A549 (cell line): Measurements from ENCODE around the gene MBP. TPM values are rescaled to one million over a fixed set of nuclear protein-coding genes. Genes with fewer than 3 reads are reported as not detected.

Source experiments
- ATAC-seq, 2 experiments: fragments of 200-7000 bp in 1 of 2; fragments of >200 bp in 1 of 2; cut with Nextera tagmentation in 1 of 2; cut with Tn5 transposase in 1 of 2; 3 replicates each; pipeline versions ENCODE4 v1.8.0 to v1.9.1; 2018 to 2020; ENCODE audit warnings: mild to moderate bottlenecking in 1 of 2, moderate library complexity in 1 of 2
- CTCF ChIA-PET: fragments of 300-600 bp; sonication (Branson Sonifier 250); formaldehyde crosslinking; extraction: SDS; loops from one replicate; lab custom pipeline; 2021; ENCODE audit warnings: antibody characterized with exemption, inconsistent platforms; lab: Yijun Ruan, JAX
- POLR2A ChIA-PET: fragments of 350-600 bp; formaldehyde crosslinking; extraction: SDS; loops from one replicate; lab custom pipeline; 2021; ENCODE audit warnings: antibody characterized with exemption, inconsistent platforms; lab: Yijun Ruan, JAX
- DNase-seq, 2 experiments: peaks; one replicate each; pipeline versions ENCODE4 v3.0.0 to v3.0.0-alpha.2; 2011 to 2016; ENCODE audit warnings: low read depth in 1 of 2, low spot score in 1 of 2
- FAIRE-seq: peaks from 2 replicates; lab custom pipeline; 2011; peaks lifted over from hg19 to GRCh38; lab: Jason Lieb, UNC
- H3K27ac ChIP-seq, 2 experiments: fragments of >200 bp; sonication (Bioruptor Twin); formaldehyde crosslinking; 3 replicates each; pipeline ENCODE4 v1.5.1; 2016 to 2017
- H3K4me1 ChIP-seq: fragments of >200 bp; sonication (Bioruptor Twin); formaldehyde crosslinking; 3 replicates; pipeline ENCODE4 v1.6.1; 2016
- H3K4me2 ChIP-seq: fragments of >200 bp; sonication (Bioruptor Twin); formaldehyde crosslinking; 3 replicates; pipeline ENCODE4 v1.6.1; 2016
- H3K4me3 ChIP-seq: fragments of >200 bp; sonication (Bioruptor Twin); formaldehyde crosslinking; 3 replicates; pipeline ENCODE4 v1.5.1; 2016
- H3K9me3 ChIP-seq: fragments of >200 bp; sonication (Bioruptor Twin); formaldehyde crosslinking; 3 replicates; pipeline ENCODE4 v1.6.1; 2016
- ATOH8 ChIP-seq: fragments of 250-450 bp; sonication (Bioruptor Pico); IDR thresholded peaks from 2 replicates; pipeline ENCODE4 v1.5.0; 2020; ENCODE audit warnings: low read depth, mild to moderate bottlenecking, moderate library complexity
- BHLHE40 ChIP-seq: IDR thresholded peaks from 2 replicates; pipeline ENCODE4 v1.6.1; 2012; ENCODE audit warnings: low read depth, low read length, inconsistent platforms
- CHD2 ChIP-seq: fragments of 150-350 bp; IDR thresholded peaks from 2 replicates; pipeline ENCODE4 v1.6.1; 2014; ENCODE audit warnings: low read length; ENCODE audit not compliant: partially characterized antibody
- E2F6 ChIP-seq: IDR thresholded peaks from 2 replicates; pipeline ENCODE4 v1.6.1; 2012; ENCODE audit warnings: low read depth, borderline replicate concordance
- EHMT2 ChIP-seq: fragments of 200-600 bp; sonication (generic); IDR thresholded peaks from 2 replicates; pipeline ENCODE4 v1.6.1; 2016; ENCODE audit warnings: antibody characterized with exemption, low read depth, mild to moderate bottlenecking, moderate library complexity
- ESRRA ChIP-seq: fragments of 150-350 bp; IDR thresholded peaks from 2 replicates; pipeline ENCODE4 v1.6.1; 2014; ENCODE audit warnings: mild to moderate bottlenecking, low read length, borderline replicate concordance
- FOSB ChIP-seq: fragments of 250-450 bp; sonication (Bioruptor Pico); IDR thresholded peaks from 2 replicates; pipeline ENCODE4 v1.5.0; 2020; ENCODE audit warnings: mild to moderate bottlenecking, moderate library complexity
- FOSL2 ChIP-seq, 2 experiments: fragments of 450-650 bp in 1 of 2; fragments of >200 bp in 1 of 2; sonication (Bioruptor Twin) in 1 of 2; formaldehyde crosslinking; IDR thresholded peaks; 2 replicates each; pipeline versions ENCODE4 v1.5.0 to v1.6.1; 2016 to 2020; ENCODE audit warnings: mild to moderate bottlenecking in 1 of 2, moderate library complexity in 1 of 2
- FOXS1 ChIP-seq: fragments of 250-450 bp; sonication (Bioruptor Pico); IDR thresholded peaks from 2 replicates; pipeline ENCODE4 v1.5.0; 2020; ENCODE audit warnings: mild to moderate bottlenecking, moderate library complexity
- HDAC2 ChIP-seq: fragments of 200-600 bp; sonication (generic); IDR thresholded peaks from 2 replicates; pipeline ENCODE4 v1.6.1; 2016
- HMGXB4 ChIP-seq: fragments of 250-450 bp; sonication (Bioruptor Pico); IDR thresholded peaks from 2 replicates; pipeline ENCODE4 v1.5.0; 2021; ENCODE audit warnings: mild to moderate bottlenecking, moderate library complexity, borderline replicate concordance
- HOXA7 ChIP-seq: fragments of 250-450 bp; sonication (Bioruptor Pico); IDR thresholded peaks from 2 replicates; pipeline ENCODE4 v1.5.0; 2020; ENCODE audit warnings: mild to moderate bottlenecking, moderate library complexity
- HOXB13 ChIP-seq: fragments of 250-450 bp; sonication (Bioruptor Pico); IDR thresholded peaks from 2 replicates; pipeline ENCODE4 v1.5.0; 2020; ENCODE audit warnings: low read depth, mild to moderate bottlenecking, moderate library complexity
- HOXB5 ChIP-seq: fragments of 250-450 bp; sonication (Bioruptor Pico); IDR thresholded peaks from 2 replicates; pipeline ENCODE4 v1.5.0; 2020; ENCODE audit warnings: mild to moderate bottlenecking, moderate library complexity
- JUN ChIP-seq, 2 experiments: fragments of >200 bp; sonication (Bioruptor Twin); formaldehyde crosslinking; IDR thresholded peaks; 2 replicates in 1 of 2; 3 replicates in 1 of 2; pipeline ENCODE4 v1.6.1; 2016 to 2017
- JUNB ChIP-seq: fragments of >200 bp; sonication (Bioruptor Twin); formaldehyde crosslinking; IDR thresholded peaks from 2 replicates; pipeline ENCODE4 v1.6.1; 2016
- KDM5A ChIP-seq: fragments of 200-600 bp; sonication (generic); IDR thresholded peaks from 2 replicates; pipeline ENCODE4 v1.6.1; 2016; ENCODE audit warnings: antibody characterized with exemption, mild to moderate bottlenecking
- NFE2L2 ChIP-seq: fragments of 150-350 bp; conservative IDR thresholded peaks from 2 replicates; pipeline ENCODE4 v1.6.1; 2014; ENCODE audit warnings: low read length
- NPAS2 ChIP-seq: fragments of 250-450 bp; sonication (Bioruptor Pico); IDR thresholded peaks from 2 replicates; pipeline ENCODE4 v1.8.0; 2022; ENCODE audit warnings: mild to moderate bottlenecking, moderate library complexity, borderline replicate concordance
- PBX3 ChIP-seq: IDR thresholded peaks from 2 replicates; pipeline ENCODE4 v1.6.1; 2012
- PHF8 ChIP-seq: fragments of 200-600 bp; sonication (generic); IDR thresholded peaks from 2 replicates; pipeline ENCODE4 v1.6.1; 2016; ENCODE audit warnings: low read depth, mild to moderate bottlenecking, antibody characterized with exemption, moderate library complexity, borderline replicate concordance
- POLR2A ChIP-seq: IDR thresholded peaks from 2 replicates; pipeline ENCODE4 v1.6.1; 2012; ENCODE audit warnings: mild to moderate bottlenecking, low read length
- POLR2AphosphoS2 ChIP-seq: conservative IDR thresholded peaks from 2 replicates; pipeline ENCODE4 v1.6.1; 2012; ENCODE audit warnings: low read length, improper control_type of control experiment, inconsistent platforms
- RAD21 ChIP-seq, 2 experiments: fragments of >200 bp in 1 of 2; sonication (Bioruptor Twin) in 1 of 2; formaldehyde crosslinking in 1 of 2; IDR thresholded peaks in 1 of 2; conservative IDR thresholded peaks in 1 of 2; 2 replicates in 1 of 2; 3 replicates in 1 of 2; pipeline ENCODE4 v1.6.1; 2012 to 2018; ENCODE audit warnings: inconsistent platforms in 1 of 2
- RCOR1 ChIP-seq: fragments of 150-350 bp; IDR thresholded peaks from 2 replicates; pipeline ENCODE4 v1.6.1; 2014; ENCODE audit warnings: antibody characterized with exemption, low read length, low read depth
- RFX5 ChIP-seq: fragments of 450-650 bp; IDR thresholded peaks from 2 replicates; pipeline ENCODE4 v1.7.1; 2014; ENCODE audit warnings: antibody characterized with exemption, mild to moderate bottlenecking, moderate library complexity
- SREBF2 ChIP-seq: fragments of 450-650 bp; IDR thresholded peaks from 2 replicates; pipeline ENCODE4 v1.6.1; 2014; ENCODE audit warnings: mild to moderate bottlenecking, moderate library complexity
- TFCP2L1 ChIP-seq: fragments of 250-450 bp; sonication (Bioruptor Pico); IDR thresholded peaks from 2 replicates; pipeline ENCODE4 v1.5.0; 2021; ENCODE audit warnings: mild to moderate bottlenecking
- USF2 ChIP-seq: fragments of 450-650 bp; IDR thresholded peaks from 2 replicates; pipeline ENCODE4 v1.6.1; 2014; ENCODE audit warnings: antibody characterized with exemption
- ZC3H11A ChIP-seq: fragments of 450-650 bp; IDR thresholded peaks from 2 replicates; pipeline ENCODE4 v1.6.1; 2014; ENCODE audit warnings: antibody characterized with exemption, mild to moderate bottlenecking
- ZFP36 ChIP-seq: fragments of 450-650 bp; IDR thresholded peaks from 2 replicates; pipeline ENCODE4 v1.6.1; 2014; ENCODE audit warnings: borderline replicate concordance; ENCODE audit not compliant: partially characterized antibody
- WGBS: methylation state at CpG from one replicate; pipeline ENCODE4 v1.1.6; 2017; ENCODE audit errors: missing lambda C conversion rate; 5-methylcytosine and 5-hydroxymethylcytosine counted together
- polyA plus RNA-seq, 4 experiments: library from polyadenylated mRNA; depleted of rRNA in 3 of 4; stranded (reverse); fragments of >200 nt; fragmentation: RNase III in 1 of 4; extraction: RNeasy Plus Mini Kit Qiagen cat#74134 plus additional on column Dnase treatment in 1 of 4; gene quantifications; 2 replicates in 3 of 4; 3 replicates in 1 of 4; pipeline ENCODE4 v1.2.3, GENCODE V29; 2011 to 2017

The MBP gene
- polyA plus RNA-seq, 2 of the 4 experiments (the other 2 are of a cell fraction), result 8.6 to 33.1 TPM

- no peak for TF ChIP-seq ZC3H11A
- no peak for TF ChIP-seq BHLHE40
- no peak for TF ChIP-seq FOSL2 (IDR thresholded peaks at IDR 0.05)
- no peak for TF ChIP-seq FOSL2 (CRISPR knock-in tag; IDR thresholded peaks at IDR 0.05)
- no peak for TF ChIP-seq USF2
- no peak for TF ChIP-seq HOXB13
- no peak for TF ChIP-seq ZFP36
Measured at GRCh38 chr18:76941284-76941683, 191.3 kb downstream of the MBP start (continued).

- H3K27ac ChIP-seq, result no peak overlapping the region
- 100% methylated on average over 6 of the region's 12 CpGs for WGBS
- no peak for DNase-seq
- ATAC-seq, result no peak
- no peak for TF ChIP-seq JUN (IDR thresholded peaks at IDR 0.05)
- TF ChIP-seq BHLHE40, result no peak
- TF ChIP-seq SREBF2, result no peak
- no peak for TF ChIP-seq HOXB5 (CRISPR knock-in tag)
- no peak for TF ChIP-seq USF2
- no peak for TF ChIP-seq RAD21 (conservative IDR thresholded peaks at IDR 0.05 in 1 of 2, IDR thresholded peaks at IDR 0.05 in 1 of 2)
- no peak for TF ChIP-seq KDM5A
- no peak for TF ChIP-seq EHMT2
- TF ChIP-seq RFX5, result no peak
- TF ChIP-seq CHD2, result no peak
- no peak for TF ChIP-seq POLR2A
- no peak for TF ChIP-seq HOXA7 (CRISPR knock-in tag)
- TF ChIP-seq ZFP36, result no peak
- no peak for TF ChIP-seq ATOH8 (CRISPR knock-in tag)
- TF ChIP-seq TFCP2L1 (CRISPR knock-in tag), result no peak
- no peak for TF ChIP-seq FOSB (CRISPR knock-in tag)
- no peak for TF ChIP-seq PBX3
- no peak for TF ChIP-seq NPAS2
- no peak for TF ChIP-seq PHF8
- no peak for TF ChIP-seq ESRRA
- FAIRE-seq, result no peak
- POLR2A ChIA-PET, result no interaction called here
- H3K4me2 ChIP-seq, result no peak overlapping the region
- H3K9me3 ChIP-seq, result no peaks in the 10 kb centered on the region
- CTCF ChIA-PET, result interaction anchor here (0.6 to 1.2 kb wide), 2 partner anchors 10 to 683 kb away, joined by 3 to 4 read pairs; no protein-coding TSS in a partner anchor
- H3K4me3 ChIP-seq, result no peak overlapping the region
- H3K4me1 ChIP-seq, result no peaks in the 10 kb centered on the region
Measured at GRCh38 chr18:76938619-76939018, 194.0 kb downstream of the MBP start.

GRCh38 chr18:76937597-76937996 lies 195.0 kb downstream of the MBP start:
- Histone ChIP-seq H3K4me3 (no peak overlapping the region), H3K4me1 (no peaks in the 10 kb centered on the region), H3K4me2 (no peak overlapping the region), H3K27ac (no peak overlapping the region), H3K9me3 (no peaks in the 10 kb centered on the region)
- ATAC-seq, result no peak
- FAIRE-seq, result no peak
- CTCF ChIA-PET, result no interaction called here
- no peak for DNase-seq
- POLR2A ChIA-PET, result no interaction called here
- WGBS, result 75% methylated on average over 1 of the region's 1 CpG
- no peak for TF ChIP-seq RCOR1
- TF ChIP-seq JUNB, result no peak
- TF ChIP-seq CHD2, result no peak
- no peak for TF ChIP-seq ESRRA
- TF ChIP-seq HDAC2, result no peak
- no peak for TF ChIP-seq USF2
- no peak for TF ChIP-seq FOSB (CRISPR knock-in tag)
- TF ChIP-seq ZFP36, result no peak
- TF ChIP-seq NFE2L2, result no peak
- TF ChIP-seq ZC3H11A, result no peak
- TF ChIP-seq POLR2AphosphoS2, result no peak
- TF ChIP-seq E2F6, result no peak
- no peak for TF ChIP-seq FOXS1 (CRISPR knock-in tag)
- TF ChIP-seq HMGXB4, result no peak
